Prostate gland (tissue), 2 donors: ENCODE results near the gene MNAT1. TPM values are rescaled to one million over a fixed set of nuclear protein-coding genes. Genes with fewer than 3 reads are reported as not detected.

Source experiments
- DNase-seq: peaks from one replicate; pipeline ENCODE4 v3.0.0-alpha.2; 2019; ENCODE audit warnings: low spot score
- H3K27ac ChIP-seq, 2 donors: fragments of 200-600 bp; sonication (generic); 2 replicates each; pipeline ENCODE4 v1.5.1; 2017 to 2019
- H3K27me3 ChIP-seq: fragments of 200-600 bp; sonication (generic); replicated peaks from 2 replicates; pipeline ENCODE4 v1.5.1; 2019; ENCODE audit not compliant: insufficient read depth
- H3K36me3 ChIP-seq, 2 donors: fragments of 200-600 bp; sonication (generic); 1 replicate in 1 of 2; 2 replicates in 1 of 2; pipeline versions ENCODE4 v1.5.1 to v1.8.1; 2017 to 2019
- H3K4me1 ChIP-seq: fragments of 200-600 bp; sonication (generic); replicated peaks from 2 replicates; pipeline ENCODE4 v1.5.1; 2019
- H3K4me3 ChIP-seq, 2 donors: fragments of 200-600 bp; sonication (generic); 2 replicates each; pipeline ENCODE4 v1.5.1; 2017 to 2019
- H3K9me3 ChIP-seq: fragments of 200-600 bp; sonication (generic); 2 replicates; pipeline ENCODE4 v1.5.1; 2017
- CTCF ChIP-seq, 4 experiments: fragments of 200-600 bp in 2 of 4; fragments of 450-650 bp in 2 of 4; sonication (generic) in 2 of 4; IDR thresholded peaks; 1 replicate in 3 of 4; 2 replicates in 1 of 4; pipeline ENCODE4 v1.5.1; 2016 to 2019; ENCODE audit warnings: antibody characterized with exemption in 4 of 4, mild to moderate bottlenecking in 2 of 4, moderate library complexity in 2 of 4
- POLR2A ChIP-seq: fragments of 450-650 bp; IDR thresholded peaks from one replicate; pipeline ENCODE4 v1.6.1; 2016; ENCODE audit warnings: antibody characterized with exemption, mild to moderate bottlenecking
- POLR2AphosphoS5 ChIP-seq: sonication (generic); formaldehyde crosslinking; IDR thresholded peaks from one replicate; pipeline ENCODE4 v1.6.1; 2017; ENCODE audit warnings: antibody characterized with exemption
- WGBS: methylation state at CpG from one replicate; pipeline ENCODE4 v1.1.5; 2018; 5-methylcytosine and 5-hydroxymethylcytosine counted together
- intact Hi-C: fragments of 100-400 bp; cut with DNase I; formaldehyde crosslinking; loops from one replicate; pipeline ENCODE4 v1.14.2; 2022
- total RNA-seq, 2 donors: library from RNA; depleted of rRNA; stranded (reverse); fragments of >200 nt; gene quantifications; one replicate each; pipeline ENCODE4 v1.1.0, GENCODE V29; 2016

MNAT1 gene
- total RNA-seq, 2 donors from 2014 or later: 16.1 to 62.9 TPM

- Histone ChIP-seq H3K27me3 (no peaks in the 10 kb centered on the region), H3K9me3 (no peaks in the 10 kb centered on the region), H3K36me3 (no peaks in the 10 kb centered on the region), H3K27ac (no peak overlapping the region), H3K4me1 (no peaks in the 10 kb centered on the region), H3K4me3 (no peak overlapping the region)
- intact Hi-C loops: no loop called here
- no peak for DNase-seq
- 100% methylated on average over 1 of the region's 1 CpG for WGBS
- TF ChIP-seq POLR2A: no peak
- TF ChIP-seq POLR2AphosphoS5: no peak
- TF ChIP-seq CTCF (IDR thresholded peaks at IDR 0.05): no peak
These were observed 211.4 kb downstream of the MNAT1 start for GRCh38 chr14:60945984-60946383.

GRCh38 chr14:60946773-60947172 lies 212.2 kb downstream of the MNAT1 start:
- DNase-seq: no peak
- no peaks in the 10 kb centered on the region for H3K27me3 ChIP-seq
- H3K9me3 ChIP-seq: no peaks in the 10 kb centered on the region
- whole genome bisulfite sequencing: 88% methylated on average over 3 of the region's 3 CpGs
- H3K4me1 ChIP-seq: no peaks in the 10 kb centered on the region
- no peak overlapping the region for H3K4me3 ChIP-seq
- intact Hi-C loops: no loop called here
- no peaks in the 10 kb centered on the region for H3K36me3 ChIP-seq
- TF ChIP-seq CTCF (IDR thresholded peaks at IDR 0.05) (no peak), POLR2AphosphoS5 (no peak), POLR2A (no peak)
- H3K27ac ChIP-seq: no peak overlapping the region

GRCh38 chr14:60951776-60952435 lies 217.3 kb downstream of the MNAT1 start:
- H3K36me3 ChIP-seq: no peaks in the 10 kb centered on the region
- no peak for DNase-seq

GRCh38 chr14:60956202-60956601 lies 221.6 kb downstream of the MNAT1 start:
- no peak for DNase-seq
- H3K9me3 ChIP-seq: no peaks in the 10 kb centered on the region

More at GRCh38 chr14:60951776-60952435, 217.3 kb downstream of the MNAT1 start:
- WGBS: 62% methylated on average over 3 of the region's 3 CpGs
- no peaks in the 10 kb centered on the region for H3K9me3 ChIP-seq
- no peaks in the 10 kb centered on the region for H3K27me3 ChIP-seq
- no peak overlapping the region for H3K4me3 ChIP-seq
- H3K4me1 ChIP-seq: no peaks in the 10 kb centered on the region
- no peak overlapping the region for H3K27ac ChIP-seq
- no peak for TF ChIP-seq POLR2AphosphoS5
- TF ChIP-seq POLR2A: no peak
- no peak for TF ChIP-seq CTCF (IDR thresholded peaks at IDR 0.05)
- intact Hi-C loops: no loop called here

More at GRCh38 chr14:60956202-60956601, 221.6 kb downstream of the MNAT1 start:
- intact Hi-C loops: no loop called here
- 95% methylated on average over 4 of the region's 4 CpGs for WGBS
- TF ChIP-seq POLR2AphosphoS5 (no peak), CTCF (IDR thresholded peaks at IDR 0.05) (no peak), POLR2A (no peak)
- Histone ChIP-seq H3K4me1 (no peaks in the 10 kb centered on the region), H3K4me3 (no peak overlapping the region), H3K27ac (no peak overlapping the region), H3K36me3 (no peaks in the 10 kb centered on the region), H3K27me3 (no peaks in the 10 kb centered on the region)
